WERI-Rb-1 (cell line): ENCODE measurements around the gene BACH2.
A peak's percentile ranks its signal among the peaks of the same experiment; 100 is the strongest.
"Not testable (repeated sequence)": the region's sequence is repeated elsewhere in the genome, so short reads cannot be mapped to it uniquely, and the experiment has no call there.

Experiments used
- DNase-seq: peaks from one replicate; pipeline ENCODE4 v3.0.0-alpha.2; 2020
- H3K27ac ChIP-seq: fragments of 250-450 bp; sonication (Bioruptor Pico); 2 replicates; pipeline ENCODE4 v1.5.1; 2020; ENCODE audit warnings: mild to moderate bottlenecking, moderate library complexity
- H3K27me3 ChIP-seq: fragments of 250-450 bp; sonication (Bioruptor Pico); 2 replicates; pipeline ENCODE4 v1.5.1; 2021; ENCODE audit warnings: mild to moderate bottlenecking, low read depth, moderate library complexity; ENCODE audit not compliant: insufficient read depth, severe bottlenecking
- H3K36me3 ChIP-seq: fragments of 250-450 bp; sonication (Bioruptor Pico); 2 replicates; pipeline ENCODE4 v1.5.1; 2020; ENCODE audit warnings: mild to moderate bottlenecking, moderate library complexity
- H3K4me3 ChIP-seq: 2 replicates; pipeline ENCODE4 v1.5.1; 2011; ENCODE audit warnings: low read depth, mild to moderate bottlenecking, control low read depth, low read length
- H3K9me3 ChIP-seq: fragments of 250-450 bp; sonication (Bioruptor Pico); 2 replicates; pipeline ENCODE4 v1.5.1; 2021; ENCODE audit warnings: mild to moderate bottlenecking, moderate library complexity; ENCODE audit not compliant: severe bottlenecking
- CTCF ChIP-seq: IDR thresholded peaks from 2 replicates; pipeline ENCODE4 v1.5.1; 2011; ENCODE audit warnings: low read depth, mild to moderate bottlenecking, control low read depth, inconsistent platforms, low read length

BACH2 gene

GRCh38 chr6:90288404-90288803 is 8.2 kb downstream of the BACH2 start:
- H3K27ac ChIP-seq: no peak overlapping the region
- no peaks in the 10 kb centered on the region for H3K27me3 ChIP-seq
- no peaks in the 10 kb centered on the region for H3K9me3 ChIP-seq
- TF ChIP-seq CTCF: no peak
- DNase-seq: peak; percentile 36
- H3K36me3 ChIP-seq: no peaks in the 10 kb centered on the region
- no peak overlapping the region for H3K4me3 ChIP-seq

GRCh38 chr6:90286884-90287488 is 9.7 kb downstream of the BACH2 start:
- TF ChIP-seq CTCF: peak; percentile 92
- Histone ChIP-seq H3K27me3 (no peaks in the 10 kb centered on the region), H3K9me3 (no peaks in the 10 kb centered on the region), H3K27ac (no peak overlapping the region), H3K4me3 (no peak overlapping the region), H3K36me3 (no peaks in the 10 kb centered on the region)
- DNase-seq: peak; percentile 83

GRCh38 chr6:90285611-90286381 is 10.8 kb downstream of the BACH2 start:
- no peaks in the 10 kb centered on the region for H3K36me3 ChIP-seq
- H3K27ac ChIP-seq: no peak overlapping the region
- H3K4me3 ChIP-seq: no peak overlapping the region
- no peak for DNase-seq
- H3K27me3 ChIP-seq: no peaks in the 10 kb centered on the region
- TF ChIP-seq CTCF: no peak
- no peaks in the 10 kb centered on the region for H3K9me3 ChIP-seq

GRCh38 chr6:90285042-90285481 is 11.6 kb downstream of the BACH2 start:
- Histone ChIP-seq H3K27ac (no peak overlapping the region), H3K9me3 (no peaks in the 10 kb centered on the region), H3K36me3 (no peaks in the 10 kb centered on the region), H3K4me3 (no peak overlapping the region), H3K27me3 (no peaks in the 10 kb centered on the region)
- TF ChIP-seq CTCF: no peak
- DNase-seq: no peak

- Histone ChIP-seq H3K27me3 (no peaks in the 10 kb centered on the region), H3K27ac (no peak overlapping the region), H3K9me3 (no peaks in the 10 kb centered on the region), H3K36me3 (no peaks in the 10 kb centered on the region), H3K4me3 (no peak overlapping the region)
- no peak for DNase-seq
- no peak for TF ChIP-seq CTCF
These were observed 12.2 kb downstream of the BACH2 start for GRCh38 chr6:90284236-90285041.

GRCh38 chr6:90282265-90282664 is 14.4 kb downstream of the BACH2 start:
- not testable (repeated sequence) for H3K36me3 ChIP-seq, H3K27me3 ChIP-seq, DNase-seq, H3K9me3 ChIP-seq, H3K27ac ChIP-seq, H3K4me3 ChIP-seq
